Activated naive CD4-positive, alpha-beta T cell (primary cell): ENCODE results near the gene SMIM15.

Experiments
- DNase-seq, 4 experiments: peaks; one replicate each; lab custom pipeline; 2025; lab: John Stamatoyannopoulos, UW

Gene SMIM15

DNA sequence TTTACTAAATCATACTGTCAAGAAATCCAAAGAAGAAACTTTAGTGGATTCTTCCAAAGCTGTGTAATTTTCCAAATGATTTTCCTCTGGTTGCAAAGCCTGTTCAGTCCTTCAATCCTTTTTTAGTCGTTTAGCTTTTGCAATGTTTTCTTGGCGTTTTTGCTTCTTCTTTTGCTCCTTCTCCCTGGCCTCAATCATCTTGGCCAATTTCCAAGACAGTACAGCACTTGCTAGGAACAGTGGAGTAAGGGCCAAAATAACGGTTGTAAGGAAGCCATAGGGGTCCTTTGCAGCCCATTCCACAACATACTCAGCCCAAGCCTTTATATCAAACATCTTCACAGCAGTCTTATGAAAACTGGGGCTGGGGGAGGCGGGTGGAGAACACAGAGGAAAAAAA lies 2.4 kb downstream of the SMIM15 start:
- no peak for DNase-seq

- DNase-seq: no peak
These were observed 3.2 kb downstream of the SMIM15 start for GRCh38 chr5:61159070-61159469.

DNA sequence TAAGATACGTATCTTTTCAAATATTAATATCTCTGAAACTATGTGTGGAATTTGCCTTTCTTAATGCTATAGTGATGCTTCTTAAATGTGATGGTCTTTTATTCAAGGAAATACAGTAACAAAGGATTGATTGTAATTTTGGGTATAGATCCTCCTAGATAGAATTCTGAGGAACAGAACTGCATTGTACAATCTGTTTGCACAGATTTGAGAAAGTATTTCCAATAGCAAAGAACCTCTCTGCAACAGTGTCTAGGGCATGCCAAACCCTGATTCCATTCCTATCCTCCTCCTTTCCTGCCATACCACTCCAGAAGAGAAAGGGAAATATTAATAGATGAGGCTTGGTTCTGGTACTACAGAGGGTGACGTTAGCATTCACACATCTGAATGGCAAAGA lies 10.4 kb downstream of the SMIM15 start:
- no peak for DNase-seq

DNA sequence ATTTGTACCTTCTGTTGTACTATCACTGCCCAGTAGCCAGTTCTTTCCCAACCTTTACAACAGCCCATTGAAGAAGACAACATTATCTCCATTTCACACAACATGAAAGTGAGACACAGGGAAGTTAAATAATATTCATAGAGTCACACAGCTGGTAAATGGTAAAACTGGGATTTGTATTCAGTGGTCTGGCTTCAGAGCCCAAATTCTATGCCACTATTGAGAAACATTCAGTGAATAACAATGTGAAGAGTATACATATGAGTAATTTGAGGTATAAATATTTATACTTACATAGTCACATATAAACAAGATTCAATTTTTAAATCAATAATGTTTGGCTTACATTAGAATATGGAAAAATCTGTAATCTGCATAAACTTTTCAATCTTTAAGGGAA lies 13.8 kb downstream of the SMIM15 start:
- DNase-seq: no peak

- DNase-seq: no peak
These were observed 19.5 kb downstream of the SMIM15 start for GRCh38 chr5:61142811-61143210.

DNA sequence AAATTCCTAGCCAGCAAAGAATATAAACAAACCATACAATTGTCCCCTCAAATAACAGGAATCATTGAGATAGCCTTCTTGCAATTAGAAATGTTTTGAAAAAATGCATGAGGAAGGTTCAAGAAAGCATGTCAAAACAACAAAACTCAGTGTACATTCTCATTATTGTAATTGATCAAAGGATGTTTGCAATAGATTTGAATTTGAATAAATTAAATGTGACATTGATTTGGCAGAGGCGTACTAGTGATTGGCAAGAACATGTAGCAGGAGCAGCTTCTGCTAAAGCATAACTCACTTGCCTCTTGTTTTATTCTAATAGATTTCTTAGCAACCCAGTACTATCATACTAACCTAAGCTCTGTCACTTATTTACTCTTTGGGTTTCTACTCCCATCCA lies 19.9 kb downstream of the SMIM15 start:
- DNase-seq: no peak

DNA sequence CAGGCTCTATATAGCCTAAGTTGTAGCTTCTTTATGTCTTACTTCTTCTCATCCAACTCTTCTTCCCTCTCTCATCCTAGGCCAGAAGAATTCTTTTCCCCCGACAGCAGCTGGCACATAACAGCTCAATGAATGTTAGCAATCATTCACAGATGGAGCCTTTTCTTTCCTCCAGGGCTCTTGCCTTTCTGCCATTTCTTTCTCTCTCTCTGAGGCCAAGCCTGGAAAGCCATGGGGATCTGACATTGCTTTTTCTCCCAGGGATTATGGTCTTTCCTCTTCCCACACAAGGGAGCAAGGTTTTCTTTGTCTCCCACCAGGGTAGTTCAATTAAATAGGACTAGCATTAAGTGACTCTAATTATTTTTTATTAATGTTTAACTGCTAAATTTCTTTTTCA lies 20.5 kb downstream of the SMIM15 start:
- DNase-seq: no peak

GRCh38 chr5:61139931-61140330 lies 22.3 kb downstream of the SMIM15 start:
- DNase-seq: no peak

- DNase-seq: no peak
These were observed 23.0 kb downstream of the SMIM15 start for GRCh38 chr5:61139094-61139873.

GRCh38 chr5:61137835-61138234 lies 24.4 kb downstream of the SMIM15 start:
- no peak for DNase-seq

- DNase-seq: no peak
These were observed 29.7 kb downstream of the SMIM15 start for GRCh38 chr5:61132559-61132958.

- no peak for DNase-seq
These were observed 32.0 kb downstream of the SMIM15 start for GRCh38 chr5:61130289-61130688.

- no peak for DNase-seq
These were observed 39.1 kb downstream of the SMIM15 start for GRCh38 chr5:61123145-61123544.

- DNase-seq: no peak
These were observed 41.7 kb downstream of the SMIM15 start for GRCh38 chr5:61120534-61120933.

- DNase-seq: no peak
These were observed 43.2 kb downstream of the SMIM15 start for GRCh38 chr5:61119066-61119465.

DNA sequence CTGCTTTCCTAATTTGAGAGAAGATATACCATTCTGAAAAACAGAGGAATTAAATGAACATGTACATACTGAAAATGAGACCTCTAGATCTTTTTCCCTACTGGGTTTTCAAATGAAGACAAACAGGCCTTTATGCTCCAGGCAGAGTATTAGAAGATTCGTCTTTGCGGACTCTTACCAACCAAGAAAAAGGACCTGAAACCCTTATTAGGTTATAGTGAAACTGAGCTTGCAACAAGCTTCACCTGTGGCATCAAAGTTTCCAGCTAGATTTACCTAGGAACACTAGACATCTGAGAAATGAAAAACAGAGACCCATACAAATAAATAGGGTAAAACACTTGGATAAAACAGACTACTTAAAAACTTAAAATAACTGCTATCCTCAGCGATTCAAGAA lies 46.3 kb downstream of the SMIM15 start:
- no peak for DNase-seq

GRCh38 chr5:61114441-61114840 lies 47.8 kb downstream of the SMIM15 start:
- no peak for DNase-seq
